ENCODE measurements around the gene ELP6. TPM values are rescaled to one million over a fixed set of nuclear protein-coding genes. Genes with fewer than 3 reads are reported as not detected.

Gene ELP6
- total RNA-seq, 4 donors from 2014 or later, result 16.9 to 31.1 (median 26.6) TPM

GRCh38 chr3:47525617-47526016 is 12.1 kb upstream of the ELP6 start:
- no peaks in the 10 kb centered on the region for H3K27me3 ChIP-seq
- no peak overlapping the region for H3K27ac ChIP-seq
- no peaks in the 10 kb centered on the region for H3K9me3 ChIP-seq
- in situ Hi-C loops (cut with MboI; ENCODE audit: low sequenced_read_pairs in 4 of 4), result loop anchor here in 1 of 4 donors (25.0 kb wide), 1 partner anchor 462 kb away; no protein-coding TSS in a partner anchor
- DNase-seq, result no peak
- H3K4me3 ChIP-seq, result no peak overlapping the region
- intact Hi-C loops (cut with DNase I; ENCODE audit: low total_unique reads), result loop anchor here (10.0 kb wide), 1 partner anchor 629 kb away; no protein-coding TSS in a partner anchor
- TF ChIP-seq CTCF (IDR thresholded peaks at IDR 0.05 in 4 of 5, conservative IDR thresholded peaks at IDR 0.05 in 1 of 5) (no peak), POLR2A (IDR thresholded peaks at IDR 0.05) (no peak)
- ATAC-seq, result no peak
- H3K4me1 ChIP-seq, result peaks cover 4% of the 10 kb centered on the region in 2 donors
- H3K36me3 ChIP-seq, result no peaks in the 10 kb centered on the region

GRCh38 chr3:47523310-47524073 is 10.0 kb upstream of the ELP6 start:
- Histone ChIP-seq H3K27ac (no peak overlapping the region), H3K4me1 (peaks cover 4% of the 10 kb centered on the region in 2 donors), H3K4me3 (no peak overlapping the region), H3K36me3 (no peaks in the 10 kb centered on the region), H3K27me3 (no peaks in the 10 kb centered on the region), H3K9me3 (no peaks in the 10 kb centered on the region)
- ATAC-seq, result no peak
- intact Hi-C loops (cut with DNase I; ENCODE audit: low total_unique reads) (loop anchor here (10.0 kb wide), 1 partner anchor 631 kb away; no protein-coding TSS in a partner anchor), in situ Hi-C loops (cut with MboI; ENCODE audit: low sequenced_read_pairs in 4 of 4) (loop anchor here in 2 of 4 donors (5.0 kb wide), 2 partner anchors 264 to 269 kb away; no protein-coding TSS in a partner anchor)
- DNase-seq, result no peak
- TF ChIP-seq POLR2A (IDR thresholded peaks at IDR 0.05) (no peak), CTCF (IDR thresholded peaks at IDR 0.05 in 4 of 5, conservative IDR thresholded peaks at IDR 0.05 in 1 of 5) (no peak)

DNA sequence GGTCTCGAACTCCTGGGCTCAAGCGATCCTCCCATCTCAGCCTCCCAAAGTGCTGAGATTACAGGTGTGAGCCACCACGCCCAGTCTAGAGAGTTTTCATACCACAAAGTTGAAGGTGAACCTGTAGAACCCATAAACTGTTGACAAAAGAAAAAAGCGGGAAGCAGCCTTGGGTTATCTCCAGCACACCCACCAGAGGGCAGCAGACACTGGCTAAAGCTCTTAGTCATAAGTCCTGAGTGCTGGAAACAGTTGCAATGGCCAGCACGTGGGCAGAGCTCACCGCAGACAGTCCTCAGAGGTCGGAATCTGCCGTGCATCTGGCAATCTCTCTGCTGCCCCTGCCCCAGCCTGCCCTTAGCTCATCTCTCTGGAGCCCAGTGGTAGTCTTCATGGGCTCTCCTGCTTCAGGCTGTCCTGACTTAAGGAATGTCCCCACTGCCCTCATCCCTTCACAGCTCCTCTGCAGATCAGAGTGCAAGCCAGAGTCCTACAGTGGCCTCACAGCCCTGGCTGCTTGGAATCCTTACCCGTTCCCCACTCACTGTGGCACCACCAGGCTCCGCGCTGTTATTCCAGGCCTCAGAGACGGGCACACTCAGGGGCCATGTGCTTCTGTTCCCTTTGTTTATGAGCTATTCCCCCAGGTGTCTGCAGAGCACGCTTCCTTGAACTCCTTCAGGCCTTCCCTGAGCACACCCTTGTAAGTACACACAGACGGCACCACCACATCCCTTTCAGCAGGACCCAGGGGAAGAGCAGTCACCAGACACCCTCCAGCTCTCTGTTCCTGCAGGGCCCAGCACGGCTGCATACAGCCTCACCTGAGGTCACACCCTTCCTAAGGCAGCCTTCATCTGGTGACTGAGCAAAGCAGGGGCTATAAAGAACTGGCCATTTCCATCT is 8.8 kb upstream of the ELP6 start:
- in situ Hi-C loops (cut with MboI; ENCODE audit: low sequenced_read_pairs in 4 of 4), result loop anchor here in 2 of 4 donors (5.0 kb wide), 2 partner anchors 265 to 270 kb away; no protein-coding TSS in a partner anchor
- H3K4me3 ChIP-seq, result no peak overlapping the region
- H3K36me3 ChIP-seq, result no peaks in the 10 kb centered on the region
- no peaks in the 10 kb centered on the region for H3K27me3 ChIP-seq
- intact Hi-C loops (cut with DNase I; ENCODE audit: low total_unique reads), result loop anchor here (1.0 to 10.0 kb wide), 2 partner anchors 267 to 632 kb away; no protein-coding TSS in a partner anchor
- H3K27ac ChIP-seq, result no peak overlapping the region
- H3K4me1 ChIP-seq, result peaks cover 4% of the 10 kb centered on the region in 2 donors
- DNase-seq, result peak; percentile 72 to 83
- TF ChIP-seq POLR2A (IDR thresholded peaks at IDR 0.05), result no peak
- peak; percentile 89 to 95 (median 94) for TF ChIP-seq CTCF (IDR thresholded peaks at IDR 0.05 in 4 of 5, conservative IDR thresholded peaks at IDR 0.05 in 1 of 5)
- ATAC-seq, result peak; percentile 98 to 99
- no peaks in the 10 kb centered on the region for H3K9me3 ChIP-seq

- H3K36me3 ChIP-seq, result no peaks in the 10 kb centered on the region
- in situ Hi-C loops (cut with MboI; ENCODE audit: low sequenced_read_pairs in 4 of 4), result loop anchor here in 2 of 4 donors (5.0 kb wide), 2 partner anchors 267 to 272 kb away; no protein-coding TSS in a partner anchor
Measured at GRCh38 chr3:47520756-47521155, 7.2 kb upstream of the ELP6 start.

More at GRCh38 chr3:47520756-47521155, 7.2 kb upstream of the ELP6 start:
- Histone ChIP-seq H3K27ac (no peak overlapping the region), H3K4me3 (no peak overlapping the region), H3K27me3 (no peaks in the 10 kb centered on the region), H3K4me1 (peaks cover 4% of the 10 kb centered on the region in 2 donors), H3K9me3 (no peaks in the 10 kb centered on the region)
- TF ChIP-seq POLR2A (IDR thresholded peaks at IDR 0.05) (no peak), CTCF (IDR thresholded peaks at IDR 0.05 in 4 of 5, conservative IDR thresholded peaks at IDR 0.05 in 1 of 5) (no peak)
- no peak for ATAC-seq
- no peak for DNase-seq
- intact Hi-C loops (cut with DNase I; ENCODE audit: low total_unique reads), result loop anchor here (10.0 kb wide), 1 partner anchor 634 kb away; no protein-coding TSS in a partner anchor
